Stimulated activated CD8-positive, alpha-beta memory T cell treated with anti-CD3 and anti-CD28 coated beads, Interleukin-12 subunit alpha, Interleukin-12 subunit beta, amount 100 ng/mL, for 1 hour (primary cell): ENCODE results near the gene ARHGAP15.
A peak's percentile ranks its signal among the peaks of the same experiment; 100 is the strongest.

Experiments
- DNase-seq: peaks from one replicate; pipeline ENCODE4 v3.0.0-alpha.2; 2020; ENCODE audit warnings: low read depth

The ARHGAP15 gene

GRCh38 chr2:143401861-143402260 is 272.6 kb downstream of the ARHGAP15 start:
- no peak for DNase-seq

GRCh38 chr2:143402451-143402850 is 273.2 kb downstream of the ARHGAP15 start:
- no peak for DNase-seq

GRCh38 chr2:143410082-143410897 is 281.1 kb downstream of the ARHGAP15 start:
- DNase-seq = no peak

- no peak for DNase-seq
Measured at GRCh38 chr2:143415571-143415970, 286.4 kb downstream of the ARHGAP15 start.

- DNase-seq = no peak
Measured at GRCh38 chr2:143417428-143417827, 288.2 kb downstream of the ARHGAP15 start.

- no peak for DNase-seq
Measured at GRCh38 chr2:143420313-143420712, 291.1 kb downstream of the ARHGAP15 start.

GRCh38 chr2:143422681-143423080 is 293.5 kb downstream of the ARHGAP15 start:
- DNase-seq = no peak

GRCh38 chr2:143425896-143426295 is 296.7 kb downstream of the ARHGAP15 start:
- no peak for DNase-seq

GRCh38 chr2:143426296-143426695 is 297.1 kb downstream of the ARHGAP15 start:
- no peak for DNase-seq

- peak; percentile 4 for DNase-seq
Measured at GRCh38 chr2:143428700-143429099, 299.5 kb downstream of the ARHGAP15 start.

GRCh38 chr2:143429932-143430679 is 300.9 kb downstream of the ARHGAP15 start:
- no peak for DNase-seq

GRCh38 chr2:143431316-143431715 is 302.1 kb downstream of the ARHGAP15 start:
- DNase-seq = no peak

- DNase-seq = no peak
Measured at GRCh38 chr2:143433251-143433650, 304.0 kb downstream of the ARHGAP15 start.

GRCh38 chr2:143433840-143434239 is 304.6 kb downstream of the ARHGAP15 start:
- DNase-seq = no peak

- no peak for DNase-seq
Measured at GRCh38 chr2:143434445-143434844, 305.2 kb downstream of the ARHGAP15 start.

- DNase-seq = no peak
Measured at GRCh38 chr2:143435131-143435530, 305.9 kb downstream of the ARHGAP15 start.

GRCh38 chr2:143436951-143437350 is 307.7 kb downstream of the ARHGAP15 start:
- no peak for DNase-seq

GRCh38 chr2:143440411-143441012 is 311.3 kb downstream of the ARHGAP15 start:
- no peak for DNase-seq

GRCh38 chr2:143442193-143442592 is 313.0 kb downstream of the ARHGAP15 start:
- no peak for DNase-seq

GRCh38 chr2:143451642-143452281 is 322.5 kb downstream of the ARHGAP15 start:
- DNase-seq = no peak

GRCh38 chr2:143452817-143453451 is 323.7 kb downstream of the ARHGAP15 start:
- peak; percentile 15 for DNase-seq

GRCh38 chr2:143453981-143454511 is 324.8 kb downstream of the ARHGAP15 start:
- DNase-seq = no peak
